GM12892 (cell line): ENCODE results near the gene RAB11FIP5. TPM values are rescaled to one million over a fixed set of nuclear protein-coding genes. Genes with fewer than 3 reads are reported as not detected.
A peak's percentile ranks its signal among the peaks of the same experiment; 100 is the strongest.
"Not testable (repeated sequence)": the region's sequence is repeated elsewhere in the genome, so short reads cannot be mapped to it uniquely, and the experiment has no call there.

Experiments
- DNase-seq: peaks from one replicate; pipeline ENCODE4 v3.0.0; 2011; ENCODE audit not compliant: insufficient read length
- FAIRE-seq: peaks from 2 replicates; lab custom pipeline; 2011; peaks lifted over from hg19 to GRCh38; lab: Jason Lieb, UNC
- POLR2A ChIP-seq: IDR thresholded peaks from 2 replicates; pipeline ENCODE4 v1.6.1; 2011; ENCODE audit warnings: low read depth, low read length, control low read depth
- POLR2AphosphoS5 ChIP-seq: IDR thresholded peaks from 2 replicates; pipeline ENCODE4 v1.6.1; 2011; ENCODE audit warnings: low read depth, low read length, control low read depth
- TAF1 ChIP-seq: IDR thresholded peaks from 2 replicates; pipeline ENCODE4 v1.6.1; 2011; ENCODE audit warnings: low read depth, mild to moderate bottlenecking, control low read depth, low read length, borderline replicate concordance
- polyA plus RNA-seq: library from polyadenylated mRNA; unstranded; fragments of >200 nt; gene quantifications from one replicate; pipeline ENCODE4 v1.2.1, GENCODE V29; 2012; ENCODE audit warnings: missing spikeins, inconsistent platforms; ENCODE audit not compliant: missing spikeins

Gene RAB11FIP5
- 0.53 TPM for polyA plus RNA-seq

DNA sequence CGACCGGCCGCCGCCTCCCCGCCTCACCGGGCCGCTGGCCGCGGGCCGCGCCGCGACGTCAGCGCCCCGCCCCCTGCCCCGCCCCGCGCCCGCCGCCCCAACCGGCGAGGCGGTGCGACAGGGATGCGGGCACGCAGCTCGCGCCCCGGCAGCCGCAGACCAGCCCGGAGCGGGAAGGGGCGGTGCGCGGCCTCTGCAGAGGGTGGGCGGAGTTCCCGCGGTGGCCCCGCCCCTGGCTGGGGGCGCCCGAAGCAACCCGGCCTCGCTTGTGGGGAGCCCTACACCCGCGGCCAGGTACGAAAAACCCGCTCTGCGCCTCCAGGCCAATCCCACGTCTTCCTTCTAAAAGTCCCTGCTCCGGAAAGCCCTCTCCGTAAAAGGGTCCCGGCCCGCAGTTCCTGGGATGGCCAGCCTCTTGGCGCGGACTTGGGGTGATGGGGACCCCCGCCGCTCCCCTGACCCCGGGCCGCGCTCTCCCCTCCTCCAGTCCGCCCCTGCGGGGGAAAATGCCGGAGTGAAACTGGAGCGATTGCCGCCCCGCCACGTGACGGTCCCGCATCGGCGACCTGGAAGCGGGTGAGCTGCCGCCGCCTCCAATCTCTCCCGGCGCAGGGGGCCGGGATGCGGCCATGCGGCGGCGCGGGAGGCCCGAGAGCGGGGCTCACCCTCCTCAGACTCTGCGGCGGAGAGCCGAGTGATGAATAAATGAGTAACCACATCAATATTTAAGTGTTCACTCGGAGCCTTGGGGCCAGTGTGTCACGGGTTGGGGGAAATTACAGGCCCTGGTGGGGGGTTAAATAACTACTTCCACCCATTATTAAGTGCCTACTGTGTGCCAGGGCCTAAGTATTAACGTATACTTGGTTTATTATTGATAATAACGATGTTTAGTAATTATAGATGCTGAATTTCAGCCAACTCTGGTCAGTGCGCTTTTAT is at the start of gene RAB11FIP5:
Gene RAB11FIP5 (minus strand): TSS at position 36 of the 942 bp plus-strand sequence. CDS start 171 bp downstream, outside the sequence.
- TF ChIP-seq TAF1 (no peak), POLR2A (no peak)
- DNase-seq (peak; percentile 58), FAIRE-seq (no peak)

GRCh38 chr2:73156539-73157124 is 43.9 kb upstream of the RAB11FIP5 start:
- TF ChIP-seq POLR2AphosphoS5, result no peak
- no peak for TF ChIP-seq POLR2A
- TF ChIP-seq TAF1, result no peak
- no peak for FAIRE-seq
- DNase-seq, result no peak

DNA sequence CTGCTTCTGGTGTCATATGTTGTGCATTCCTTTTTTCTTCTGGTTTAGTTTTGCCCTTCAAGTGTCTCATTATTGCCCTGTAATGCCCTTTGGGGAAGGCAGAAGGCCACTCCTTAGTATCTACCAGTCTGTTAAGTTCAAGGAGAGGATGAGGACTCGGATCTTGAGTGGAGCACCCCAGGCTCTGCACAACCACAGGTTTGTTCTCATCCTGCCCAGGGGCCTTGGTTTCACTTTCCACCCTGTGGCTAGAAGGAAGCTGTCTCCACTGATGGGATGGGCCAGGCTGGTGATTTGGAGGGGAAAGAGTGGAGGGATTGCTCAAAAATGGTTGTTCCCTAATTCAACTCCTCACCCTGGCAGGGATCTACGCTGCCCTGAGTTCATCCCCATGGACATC is 30.2 kb upstream of the RAB11FIP5 start:
- DNase-seq (no peak), FAIRE-seq (no peak)
- no peak for TF ChIP-seq POLR2AphosphoS5
- TF ChIP-seq POLR2A, result no peak
- TF ChIP-seq TAF1, result no peak

GRCh38 chr2:73141896-73142295 is 29.1 kb upstream of the RAB11FIP5 start:
- FAIRE-seq (no peak), DNase-seq (no peak)
- no peak for TF ChIP-seq POLR2A
- TF ChIP-seq TAF1, result no peak
- TF ChIP-seq POLR2AphosphoS5, result no peak

DNA sequence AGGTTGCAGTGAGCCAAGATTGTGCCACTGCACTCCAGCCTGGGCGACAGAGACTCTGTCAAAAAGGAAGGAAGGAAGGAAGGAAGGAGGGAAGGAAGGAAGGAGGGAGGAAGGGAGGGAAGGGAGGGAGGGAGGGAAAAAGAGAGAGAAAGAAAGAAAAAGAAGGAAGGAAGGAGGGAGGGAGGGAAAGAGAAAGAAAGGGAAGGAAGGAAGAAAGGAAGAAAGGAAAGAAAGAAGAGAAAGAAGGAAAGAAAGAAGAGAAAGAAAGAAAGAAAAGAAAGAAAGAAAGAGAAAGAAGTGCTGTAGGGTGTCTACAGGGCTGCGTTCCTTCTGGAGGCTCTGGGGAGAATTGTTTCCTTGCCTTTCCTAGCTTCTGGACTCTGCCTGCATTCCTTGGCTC is 22.5 kb upstream of the RAB11FIP5 start:
- DNase-seq (no peak), FAIRE-seq (no peak)
- no peak for TF ChIP-seq POLR2A
- no peak for TF ChIP-seq POLR2AphosphoS5
- TF ChIP-seq TAF1, result no peak

- DNase-seq (no peak), FAIRE-seq (no peak)
- no peak for TF ChIP-seq TAF1
- no peak for TF ChIP-seq POLR2AphosphoS5
- no peak for TF ChIP-seq POLR2A
These were observed 21.7 kb upstream of the RAB11FIP5 start for GRCh38 chr2:73134471-73134870.

- TF ChIP-seq POLR2A, result no peak
- FAIRE-seq (no peak), DNase-seq (no peak)
These were observed 20.9 kb upstream of the RAB11FIP5 start for GRCh38 chr2:73133566-73134197.

DNA sequence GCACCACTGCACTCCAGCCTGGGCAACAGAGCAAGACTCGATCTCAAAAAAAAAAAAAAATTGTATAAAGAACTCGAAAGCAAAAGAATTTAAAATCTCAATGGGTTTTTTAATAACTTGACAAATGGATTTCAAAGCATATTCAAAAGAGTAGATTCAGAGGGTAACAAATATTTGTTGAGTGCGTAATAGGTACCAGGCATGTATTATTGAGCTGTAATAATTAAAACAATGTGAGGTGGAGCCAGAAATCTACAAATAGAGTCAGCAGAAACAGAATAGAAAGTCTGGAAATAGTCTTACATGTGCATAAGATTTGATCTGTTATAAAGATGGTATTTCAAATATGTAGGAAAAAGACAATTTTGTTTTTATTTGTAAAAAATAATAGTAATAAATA is 19.1 kb upstream of the RAB11FIP5 start:
- TF ChIP-seq POLR2A, result no peak
- TF ChIP-seq TAF1, result no peak
- no peak for TF ChIP-seq POLR2AphosphoS5
- DNase-seq (no peak), FAIRE-seq (no peak)

GRCh38 chr2:73130790-73131189 is 18.0 kb upstream of the RAB11FIP5 start:
- FAIRE-seq (no peak), DNase-seq (no peak)
- TF ChIP-seq POLR2AphosphoS5, result no peak
- no peak for TF ChIP-seq TAF1
- no peak for TF ChIP-seq POLR2A

- no peak for FAIRE-seq
- TF ChIP-seq POLR2AphosphoS5 (no peak), POLR2A (no peak), TAF1 (no peak)
- DNase-seq, result no peak
These were observed 16.2 kb upstream of the RAB11FIP5 start for GRCh38 chr2:73128841-73129535.

GRCh38 chr2:73122536-73122935 is 9.8 kb upstream of the RAB11FIP5 start:
- FAIRE-seq (no peak), DNase-seq (no peak)
- TF ChIP-seq POLR2AphosphoS5 (no peak), TAF1 (no peak), POLR2A (no peak)

GRCh38 chr2:73119611-73120239 is 7.0 kb upstream of the RAB11FIP5 start:
- not testable (repeated sequence) for DNase-seq, FAIRE-seq
